Stimulated activated CD4-positive, alpha-beta T cell treated with anti-CD3 and anti-CD28 coated beads, Interleukin-4, amount 100 ng/mL, for 24 hours (primary cell): ENCODE results near the gene ELF1.

Experiments
- DNase-seq: peaks from one replicate; pipeline ENCODE4 v3.0.0-alpha.2; 2020

The ELF1 gene

GRCh38 chr13:40980461-40980860, 38.7 kb downstream of the ELF1 start:
- DNase-seq, result no peak

- no peak for DNase-seq
Observed at GRCh38 chr13:40979232-40979631, 39.9 kb downstream of the ELF1 start.

DNA sequence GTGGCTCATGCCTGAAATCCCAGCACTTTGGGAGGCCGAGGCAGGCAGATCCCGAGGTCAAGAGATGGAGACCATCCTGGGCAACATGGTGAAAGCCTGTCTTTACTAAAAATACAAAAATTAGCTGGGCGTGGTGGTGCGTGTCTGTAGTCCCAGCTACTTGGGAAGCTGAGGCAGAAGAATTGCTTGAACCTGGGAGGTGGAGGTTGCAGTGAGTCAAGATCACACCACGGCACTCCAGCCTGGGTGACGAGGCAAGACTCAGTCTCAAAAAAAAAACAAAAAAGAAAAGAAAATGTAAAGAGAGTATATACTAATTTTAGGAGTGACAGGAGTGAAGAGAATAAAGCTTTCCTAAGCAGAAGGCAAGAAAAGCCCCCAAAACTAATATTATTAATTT, 41.0 kb downstream of the ELF1 start:
- peak; percentile 26 for DNase-seq

GRCh38 chr13:40975441-40975840, 43.7 kb downstream of the ELF1 start:
- no peak for DNase-seq

- peak; percentile 49 for DNase-seq
Observed at GRCh38 chr13:40974460-40975407, 44.4 kb downstream of the ELF1 start.

DNA sequence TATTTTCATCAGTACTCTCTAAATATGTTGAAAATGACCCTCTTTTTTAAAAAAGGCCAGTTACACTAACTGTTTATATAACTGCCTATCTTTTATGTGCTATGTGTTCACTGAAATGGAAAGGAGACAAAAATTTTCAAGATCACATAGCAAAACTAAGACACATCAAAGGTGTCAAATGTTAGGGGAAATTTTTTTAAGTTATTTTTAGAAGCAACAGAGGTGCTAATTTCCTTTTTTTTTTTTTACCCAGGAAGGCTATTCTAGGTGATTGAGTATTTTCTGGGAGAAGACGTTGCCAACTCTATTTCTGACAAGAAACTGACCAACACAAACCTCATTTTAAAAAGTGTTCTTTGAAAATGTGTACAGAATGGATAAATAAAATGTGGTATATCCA, 45.7 kb downstream of the ELF1 start:
- DNase-seq, result no peak

DNA sequence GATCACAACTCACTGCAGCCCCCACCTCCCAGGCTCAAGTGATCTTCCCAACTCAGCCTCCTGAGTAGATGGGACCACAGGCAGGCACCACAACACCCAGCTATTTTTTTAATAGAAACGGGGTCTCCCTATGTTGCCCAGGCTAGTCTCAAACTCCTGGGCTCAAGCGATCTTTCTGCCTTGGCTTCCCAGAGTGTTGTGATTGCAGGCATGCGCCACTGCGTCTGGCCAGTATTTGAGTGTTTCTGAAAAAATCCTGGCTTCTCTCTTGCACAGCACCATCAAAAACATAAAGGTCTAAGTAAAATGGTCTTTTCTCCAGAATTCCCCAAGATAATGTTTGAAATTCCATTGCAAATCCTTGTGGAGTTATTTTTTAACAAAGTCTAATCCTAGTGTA, 47.8 kb downstream of the ELF1 start:
- DNase-seq, result no peak

- DNase-seq, result no peak
Observed at GRCh38 chr13:40970803-40971202, 48.3 kb downstream of the ELF1 start.

DNA sequence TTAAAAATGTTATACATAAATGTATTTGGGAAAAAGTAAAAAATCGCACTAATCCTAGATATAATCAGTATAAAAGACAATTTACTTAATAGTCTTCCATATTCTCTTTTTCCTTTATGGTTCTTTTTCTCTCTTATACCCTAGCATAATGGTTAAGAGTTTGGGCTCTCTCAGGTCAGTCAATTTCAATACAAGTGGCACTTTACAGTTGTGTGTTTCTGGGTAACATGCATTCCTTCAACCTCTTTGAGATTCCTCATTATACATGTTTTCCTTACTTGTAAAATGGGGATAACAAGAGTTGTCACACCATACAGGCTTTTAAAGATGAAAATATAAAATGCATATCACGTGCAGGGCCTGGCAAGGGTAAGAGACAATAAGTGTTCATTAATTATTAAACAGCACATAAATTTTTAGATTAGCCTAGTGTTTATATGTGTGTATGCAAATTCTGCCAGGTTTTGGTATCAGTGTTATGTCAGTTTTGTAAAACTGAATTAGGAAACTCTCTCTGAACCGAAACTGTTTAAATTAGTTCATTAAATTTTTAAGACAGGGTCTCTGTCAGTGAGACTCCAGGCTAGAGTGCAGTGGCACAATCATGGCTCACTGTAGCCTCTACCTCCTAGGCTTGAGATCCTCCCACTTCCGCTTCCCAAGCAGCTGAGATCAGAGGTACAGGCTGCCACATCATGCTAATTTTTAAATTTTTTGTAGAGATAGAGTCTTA, 49.8 kb downstream of the ELF1 start:
- DNase-seq, result peak; percentile 33

- no peak for DNase-seq
Observed at GRCh38 chr13:40968416-40969000, 50.6 kb downstream of the ELF1 start.

DNA sequence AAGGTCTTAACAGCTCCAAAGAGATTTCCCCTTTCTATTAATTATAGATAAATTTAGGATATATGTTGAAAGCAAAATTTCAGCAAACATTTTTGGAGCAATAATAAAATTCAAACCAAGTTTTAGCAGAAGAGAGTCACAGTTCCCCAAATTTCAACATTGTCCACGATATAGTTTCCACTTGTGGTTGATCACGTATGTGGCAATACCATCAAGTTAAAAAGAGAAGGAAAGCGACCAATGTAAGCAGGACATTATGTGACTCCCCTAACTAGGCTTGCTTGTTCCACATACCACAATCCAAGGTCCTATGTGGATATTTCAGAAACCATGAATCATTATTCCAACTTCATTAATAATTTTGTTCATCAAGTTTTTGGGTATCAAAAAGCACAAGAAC, 52.8 kb downstream of the ELF1 start:
- DNase-seq, result no peak

- DNase-seq, result no peak
Observed at GRCh38 chr13:40963927-40964326, 55.2 kb downstream of the ELF1 start.

DNA sequence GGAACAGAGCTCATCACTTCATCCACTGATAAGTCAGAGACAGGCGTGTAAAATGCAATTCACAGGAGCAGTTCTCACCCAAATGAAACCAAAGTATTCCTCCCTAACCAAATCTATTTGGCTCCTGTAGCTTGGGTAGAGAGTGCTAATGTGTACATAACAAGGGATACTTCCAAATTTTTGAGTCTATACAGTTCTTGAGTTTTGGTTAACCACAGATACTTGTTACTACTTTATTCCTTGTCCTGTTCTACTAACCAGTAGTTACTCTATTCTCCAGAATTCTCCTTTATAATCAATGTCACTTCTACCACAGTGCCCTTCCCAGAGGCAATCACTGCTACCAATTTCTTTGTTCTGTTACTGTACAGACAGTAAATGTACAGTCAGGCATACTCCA, 57.3 kb downstream of the ELF1 start:
- no peak for DNase-seq

GRCh38 chr13:40961214-40961613, 57.9 kb downstream of the ELF1 start:
- no peak for DNase-seq

DNA sequence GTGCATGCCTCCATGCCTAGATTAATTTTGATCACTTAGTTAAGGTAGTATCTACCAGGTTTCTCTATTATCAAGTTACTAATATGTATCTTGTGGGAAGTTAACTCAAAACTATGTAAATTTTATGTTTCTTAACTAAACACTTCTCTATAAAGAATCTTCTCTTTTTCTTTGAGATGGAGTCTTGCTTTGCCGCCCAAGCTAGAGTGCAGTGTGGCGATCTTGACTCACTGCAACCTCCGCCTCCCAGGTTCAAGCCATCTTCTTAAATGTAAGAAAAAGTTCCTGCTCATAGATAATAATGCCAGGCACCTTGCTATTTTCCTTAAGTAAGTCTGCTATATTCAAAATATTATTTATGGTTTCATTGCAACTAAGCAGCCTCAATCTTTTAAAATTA, 58.4 kb downstream of the ELF1 start:
- no peak for DNase-seq

- no peak for DNase-seq
Observed at GRCh38 chr13:40958655-40959054, 60.5 kb downstream of the ELF1 start.

DNA sequence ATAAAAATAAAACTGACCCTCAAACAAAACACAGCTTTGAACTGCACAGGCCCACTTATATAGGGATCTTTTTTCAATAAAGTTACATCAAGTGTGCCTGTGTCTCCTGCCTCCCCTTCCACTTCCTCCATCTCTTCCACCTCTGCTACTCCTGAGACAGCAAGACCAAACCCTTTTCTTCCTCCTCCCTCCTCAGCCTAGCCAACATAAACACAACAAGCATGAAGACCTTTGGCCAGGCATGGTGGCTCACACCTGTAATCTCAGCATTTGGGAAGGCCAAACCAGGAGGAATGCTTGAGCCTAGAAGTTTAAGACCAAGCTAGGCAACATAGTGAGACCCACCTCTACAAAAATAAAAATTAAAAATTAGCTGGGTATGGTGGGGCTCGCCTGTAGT, 72.6 kb downstream of the ELF1 start:
- DNase-seq, result no peak

DNA sequence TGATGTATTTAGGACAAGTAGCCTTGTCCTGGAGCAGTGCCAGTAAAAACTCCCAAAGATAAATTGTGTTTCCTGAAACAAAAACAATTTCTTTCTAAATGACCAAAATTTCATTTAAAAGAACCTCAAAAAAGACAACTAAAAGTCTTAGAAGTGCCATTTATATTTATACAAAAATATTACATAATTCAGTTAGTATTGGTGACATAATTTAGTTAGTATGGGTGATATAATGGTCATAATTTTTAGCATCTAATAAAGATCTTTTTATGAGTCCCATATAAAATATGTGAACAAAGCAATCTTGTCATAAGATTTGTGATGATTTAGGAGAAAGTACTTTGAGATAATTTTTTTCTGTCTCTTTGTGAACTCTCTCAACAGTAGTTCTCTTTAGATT, 76.0 kb downstream of the ELF1 start:
- DNase-seq, result no peak

DNA sequence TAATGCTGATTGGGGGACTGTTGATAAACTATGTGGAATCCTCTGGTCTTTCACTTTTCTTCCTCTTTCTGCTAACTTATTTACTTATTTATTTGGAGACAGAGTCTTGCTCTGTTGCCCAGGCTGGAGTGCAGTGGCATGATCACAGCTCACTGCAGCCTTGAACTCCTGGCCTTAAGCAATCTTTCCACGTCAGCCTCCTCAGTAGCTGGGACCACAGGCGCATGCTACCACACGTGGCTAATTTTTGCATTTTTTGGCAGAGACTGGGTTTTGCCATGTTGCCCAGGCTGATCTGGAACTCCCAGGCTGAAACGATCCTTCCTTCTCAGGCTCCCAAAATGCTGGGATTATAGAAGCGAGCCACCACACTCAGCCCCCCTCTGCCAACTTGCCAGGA, 77.5 kb downstream of the ELF1 start:
- no peak for DNase-seq

DNA sequence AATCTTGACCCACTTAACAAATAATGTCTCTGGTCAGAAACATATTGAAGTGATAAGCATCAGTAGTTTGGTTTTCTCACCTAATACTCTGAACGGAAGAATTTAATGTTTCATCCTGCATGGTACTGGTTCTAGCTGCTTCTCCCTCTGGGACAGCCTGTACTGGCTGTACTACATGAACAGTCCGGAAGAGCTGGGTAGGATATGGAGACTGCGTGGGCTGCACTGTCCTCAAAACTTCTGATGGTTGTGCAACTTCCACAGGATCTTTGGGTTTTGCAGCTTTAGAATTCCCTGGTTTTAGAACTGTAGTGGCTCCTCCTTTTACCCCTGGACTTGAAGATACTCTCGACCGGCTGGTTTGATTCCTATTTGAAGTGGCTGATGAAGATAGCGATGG, 78.3 kb downstream of the ELF1 start:
- DNase-seq, result no peak

DNA sequence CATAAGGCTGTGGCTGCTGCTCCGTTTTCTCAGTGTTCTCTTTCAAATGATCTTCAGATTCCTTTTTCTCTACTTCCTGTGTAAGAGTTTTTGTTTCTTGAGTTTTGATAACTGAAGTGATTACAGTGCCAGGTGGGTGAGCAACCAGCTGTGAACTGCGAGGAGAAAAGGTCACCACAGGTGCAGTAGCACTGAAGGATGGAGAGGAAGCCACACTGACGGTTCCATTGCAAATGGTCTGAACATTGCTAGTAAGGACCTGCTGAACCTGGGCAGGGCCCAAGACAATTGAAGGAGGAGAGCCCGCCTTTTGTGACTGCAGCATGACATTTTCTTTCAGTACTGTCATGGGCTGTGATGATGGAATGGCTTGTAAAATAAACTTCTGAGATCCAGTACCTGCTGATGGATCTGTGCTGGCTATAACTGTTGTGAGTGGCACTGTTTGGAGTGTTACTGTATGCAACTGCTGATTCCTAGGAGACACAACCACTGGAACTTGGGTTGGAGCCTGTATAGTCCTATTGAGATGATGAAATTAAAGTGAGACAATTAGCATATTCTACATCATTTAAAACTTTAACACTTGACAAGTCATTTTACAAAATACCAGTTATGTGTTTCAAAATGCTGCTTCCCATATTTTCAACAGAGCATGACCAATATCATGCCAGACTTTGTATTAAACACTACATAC, 85.5 kb downstream of the ELF1 start:
- no peak for DNase-seq

- DNase-seq, result no peak
Observed at GRCh38 chr13:40932252-40932651, 86.9 kb downstream of the ELF1 start.

- DNase-seq, result no peak
Observed at GRCh38 chr13:40931719-40932118, 87.4 kb downstream of the ELF1 start.
